ENCODE measurements around the gene GNAT2. TPM values are rescaled to one million over a fixed set of nuclear protein-coding genes. Genes with fewer than 3 reads are reported as not detected.

Gene GNAT2
- total and polyA plus RNA-seq, 7 donors, result 0.10 TPM; not detected in 6

DNA sequence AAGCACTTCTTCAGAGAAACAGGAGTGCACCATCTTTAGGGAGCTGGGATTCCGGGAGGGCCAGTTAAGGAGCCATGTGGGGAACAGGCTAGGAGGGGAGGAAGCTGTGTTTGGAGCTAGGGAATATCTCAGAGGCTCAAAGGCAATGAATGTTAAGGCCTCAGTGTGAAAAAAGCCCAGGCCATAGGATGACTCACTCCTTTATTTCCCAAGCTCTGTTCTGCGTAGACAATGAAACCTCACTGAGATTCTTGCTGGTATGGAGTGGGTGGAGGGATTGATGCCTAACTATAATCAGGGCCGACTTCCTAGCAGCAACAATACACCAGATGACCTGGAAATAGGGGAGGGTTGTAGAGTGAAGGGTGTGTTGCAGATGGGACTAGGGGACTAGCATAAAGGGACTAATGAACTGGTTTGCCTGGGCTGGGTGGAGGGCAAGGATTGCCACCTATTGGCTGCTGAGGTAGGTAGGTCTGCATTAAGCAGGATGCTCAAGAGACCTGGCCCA is 2.1 kb downstream of the GNAT2 start:
- Histone ChIP-seq H3K36me3 (no peaks in the 10 kb centered on the region), H3K4me3 (no peak overlapping the region), H3K27ac (peak overlapping the region in 3 of 4 donors; percentile 11 to 51 (median 23)), H3K4me1 (peaks cover 0 to 38% (median 29%) of the 10 kb centered on the region in 4 donors), H3K27me3 (no peaks in the 10 kb centered on the region), H3K9me3 (no peaks in the 10 kb centered on the region)
- WGBS, 2 donors, result 42 to 62% methylated on average over 3 of the region's 3 CpGs
- TF ChIP-seq POLR2A (IDR thresholded peaks at IDR 0.05), result no peak
- no peak for TF ChIP-seq EP300 (IDR thresholded peaks at IDR 0.05)
- TF ChIP-seq, protein P1, sequence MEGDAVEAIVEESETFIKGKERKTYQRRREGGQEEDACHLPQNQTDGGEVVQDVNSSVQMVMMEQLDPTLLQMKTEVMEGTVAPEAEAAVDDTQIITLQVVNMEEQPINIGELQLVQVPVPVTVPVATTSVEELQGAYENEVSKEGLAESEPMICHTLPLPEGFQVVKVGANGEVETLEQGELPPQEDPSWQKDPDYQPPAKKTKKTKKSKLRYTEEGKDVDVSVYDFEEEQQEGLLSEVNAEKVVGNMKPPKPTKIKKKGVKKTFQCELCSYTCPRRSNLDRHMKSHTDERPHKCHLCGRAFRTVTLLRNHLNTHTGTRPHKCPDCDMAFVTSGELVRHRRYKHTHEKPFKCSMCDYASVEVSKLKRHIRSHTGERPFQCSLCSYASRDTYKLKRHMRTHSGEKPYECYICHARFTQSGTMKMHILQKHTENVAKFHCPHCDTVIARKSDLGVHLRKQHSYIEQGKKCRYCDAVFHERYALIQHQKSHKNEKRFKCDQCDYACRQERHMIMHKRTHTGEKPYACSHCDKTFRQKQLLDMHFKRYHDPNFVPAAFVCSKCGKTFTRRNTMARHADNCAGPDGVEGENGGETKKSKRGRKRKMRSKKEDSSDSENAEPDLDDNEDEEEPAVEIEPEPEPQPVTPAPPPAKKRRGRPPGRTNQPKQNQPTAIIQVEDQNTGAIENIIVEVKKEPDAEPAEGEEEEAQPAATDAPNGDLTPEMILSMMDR (IDR thresholded peaks at IDR 0.05), result no peak
- TF ChIP-seq POLR2AphosphoS5 (IDR thresholded peaks at IDR 0.05), result no peak
- intact Hi-C loops (cut with DNase I), result no loop called here
- no peak for DNase-seq

DNA sequence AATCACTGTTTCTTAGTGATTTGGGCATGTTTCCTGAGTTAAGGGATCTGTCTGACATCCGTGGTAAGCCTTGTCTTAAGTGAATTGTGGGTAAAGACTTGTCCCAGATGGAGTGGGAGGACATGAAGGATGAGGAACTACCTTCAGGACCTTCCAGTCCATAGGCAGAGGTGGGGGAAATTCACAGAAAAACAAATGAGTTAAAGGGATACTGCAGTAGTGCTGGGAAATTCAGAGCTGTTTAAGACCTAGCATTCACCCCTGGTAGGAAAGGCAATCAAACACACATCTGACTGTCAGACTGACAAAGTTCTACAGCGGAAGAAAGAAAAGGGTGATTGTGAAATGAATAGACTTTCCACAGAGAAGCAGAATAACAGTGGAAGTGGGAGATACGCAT is 3.0 kb downstream of the GNAT2 start:
- intact Hi-C loops (cut with DNase I), result no loop called here

DNA sequence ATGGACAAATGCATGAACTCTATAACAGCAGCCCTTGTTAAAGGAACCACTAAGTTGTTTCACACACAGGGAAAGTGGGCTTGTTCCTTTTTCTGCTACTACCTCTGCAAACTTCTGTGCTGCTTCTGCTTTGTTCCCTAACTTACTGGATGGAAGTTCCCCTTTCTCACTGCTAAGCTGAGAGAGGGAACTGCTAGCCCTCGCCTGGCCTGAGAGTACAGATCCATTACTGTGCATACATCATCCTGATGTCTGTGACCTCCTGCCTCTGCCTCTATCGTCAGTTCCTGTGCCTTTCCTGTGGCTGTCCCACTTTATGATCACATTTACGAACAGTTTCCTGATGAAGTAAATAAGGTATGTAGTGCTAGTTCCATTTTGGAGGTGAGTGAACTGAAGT is 3.5 kb downstream of the GNAT2 start:
- TF ChIP-seq POLR2AphosphoS5 (IDR thresholded peaks at IDR 0.05) (peak in 2 of 4 donors; percentile 19 to 49), EP300 (IDR thresholded peaks at IDR 0.05) (no peak), POLR2A (IDR thresholded peaks at IDR 0.05) (no peak)
- TF ChIP-seq, protein P1 (IDR thresholded peaks at IDR 0.05), result no peak
- peak; percentile 70 for DNase-seq
- no peaks in the 10 kb centered on the region for H3K27me3 ChIP-seq
- H3K36me3 ChIP-seq, result no peaks in the 10 kb centered on the region
- intact Hi-C loops (cut with DNase I), result no loop called here
- H3K4me1 ChIP-seq, result peaks cover 0 to 24% (median 18%) of the 10 kb centered on the region in 4 donors
- no peaks in the 10 kb centered on the region for H3K9me3 ChIP-seq
- peak overlapping the region in 2 of 4 donors; percentile 15 to 51 for H3K27ac ChIP-seq
- no peak overlapping the region for H3K4me3 ChIP-seq
- 41 to 45% methylated on average over 3 of the region's 3 CpGs for WGBS, 2 donors

More for the DNA sequence above, 3.0 kb downstream of the GNAT2 start:
- 84 to 86% methylated on average over 3 of the region's 3 CpGs for WGBS, 2 donors
- H3K4me3 ChIP-seq, result no peak overlapping the region
- H3K4me1 ChIP-seq, result peaks cover 0 to 28% (median 22%) of the 10 kb centered on the region in 4 donors
- H3K9me3 ChIP-seq, result no peaks in the 10 kb centered on the region
- H3K27me3 ChIP-seq, result no peaks in the 10 kb centered on the region
- H3K27ac ChIP-seq, result peak overlapping the region in 3 of 4 donors; percentile 15 to 51 (median 23)
- no peak for TF ChIP-seq EP300 (IDR thresholded peaks at IDR 0.05)
- TF ChIP-seq, protein P1 (IDR thresholded peaks at IDR 0.05), result no peak
- no peak for DNase-seq
- no peaks in the 10 kb centered on the region for H3K36me3 ChIP-seq

DNA sequence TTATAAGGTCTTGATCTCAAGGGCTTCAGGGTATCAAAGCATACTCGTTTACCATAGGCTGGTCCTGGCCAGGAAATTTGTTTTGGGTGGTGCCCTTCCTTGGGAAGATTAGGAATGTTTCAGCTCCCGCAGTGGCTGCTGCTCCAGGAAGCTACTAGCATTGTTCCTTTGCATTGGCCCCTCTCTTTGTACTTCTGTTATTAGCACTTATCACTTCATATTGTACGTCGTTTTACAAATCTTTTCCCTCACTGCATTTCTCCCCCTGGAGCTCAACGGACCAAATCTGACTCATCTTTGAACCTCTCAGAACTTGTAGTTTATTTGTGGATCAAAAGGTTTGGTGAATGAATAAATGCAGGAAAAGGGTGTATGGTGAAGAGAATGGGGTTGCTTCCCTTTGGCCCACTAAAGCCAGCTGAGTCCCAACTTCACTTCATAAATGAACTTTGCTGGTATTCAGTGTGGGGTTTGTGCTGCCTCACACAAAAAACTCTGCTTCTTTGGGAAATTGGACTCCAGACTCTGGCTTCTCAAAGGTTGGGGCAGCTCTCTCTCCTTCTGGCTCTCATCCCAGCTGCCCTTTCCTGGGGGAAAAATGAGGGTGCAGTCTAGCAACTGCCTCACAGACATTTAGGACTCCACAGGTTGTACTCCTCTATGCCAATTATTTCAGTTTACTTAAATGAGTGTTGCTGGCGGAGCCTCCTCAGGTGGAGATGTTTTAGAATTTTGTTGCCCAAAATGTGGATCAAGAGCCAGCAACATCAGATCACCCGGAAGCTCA is 5.9 kb downstream of the GNAT2 start:
- TF ChIP-seq EP300 (IDR thresholded peaks at IDR 0.05) (no peak), POLR2A (IDR thresholded peaks at IDR 0.05) (no peak), POLR2AphosphoS5 (IDR thresholded peaks at IDR 0.05) (no peak)
- TF ChIP-seq, protein P1 (IDR thresholded peaks at IDR 0.05), result no peak
- 66 to 77% methylated on average over 7 of the region's 7 CpGs for WGBS, 2 donors
- no peaks in the 10 kb centered on the region for H3K36me3 ChIP-seq
- no peaks in the 10 kb centered on the region for H3K9me3 ChIP-seq
- DNase-seq, result no peak
- intact Hi-C loops (cut with DNase I), result no loop called here
- no peaks in the 10 kb centered on the region for H3K27me3 ChIP-seq
- H3K4me1 ChIP-seq, result peaks cover 0 to 5% (median 2%) of the 10 kb centered on the region in 4 donors
- H3K4me3 ChIP-seq, result no peak overlapping the region
- H3K27ac ChIP-seq, result no peak overlapping the region
